Hindlimb muscle (tissue), 1 donor: Measurements from ENCODE around the gene NALCN. TPM values are rescaled to one million over a fixed set of nuclear protein-coding genes. Genes with fewer than 3 reads are reported as not detected.

Experiments
- DNase-seq: peaks from one replicate; pipeline ENCODE4 v3.0.0-alpha.2; 2013
- polyA plus RNA-seq: library from polyadenylated mRNA; unstranded; fragments of 120-200 nt; gene quantifications from one replicate; pipeline ENCODE4 v1.2.1, GENCODE V29; 2013; ENCODE audit not compliant: insufficient read length

NALCN gene
- polyA plus RNA-seq, 1 donor = 0.14 TPM

DNA sequence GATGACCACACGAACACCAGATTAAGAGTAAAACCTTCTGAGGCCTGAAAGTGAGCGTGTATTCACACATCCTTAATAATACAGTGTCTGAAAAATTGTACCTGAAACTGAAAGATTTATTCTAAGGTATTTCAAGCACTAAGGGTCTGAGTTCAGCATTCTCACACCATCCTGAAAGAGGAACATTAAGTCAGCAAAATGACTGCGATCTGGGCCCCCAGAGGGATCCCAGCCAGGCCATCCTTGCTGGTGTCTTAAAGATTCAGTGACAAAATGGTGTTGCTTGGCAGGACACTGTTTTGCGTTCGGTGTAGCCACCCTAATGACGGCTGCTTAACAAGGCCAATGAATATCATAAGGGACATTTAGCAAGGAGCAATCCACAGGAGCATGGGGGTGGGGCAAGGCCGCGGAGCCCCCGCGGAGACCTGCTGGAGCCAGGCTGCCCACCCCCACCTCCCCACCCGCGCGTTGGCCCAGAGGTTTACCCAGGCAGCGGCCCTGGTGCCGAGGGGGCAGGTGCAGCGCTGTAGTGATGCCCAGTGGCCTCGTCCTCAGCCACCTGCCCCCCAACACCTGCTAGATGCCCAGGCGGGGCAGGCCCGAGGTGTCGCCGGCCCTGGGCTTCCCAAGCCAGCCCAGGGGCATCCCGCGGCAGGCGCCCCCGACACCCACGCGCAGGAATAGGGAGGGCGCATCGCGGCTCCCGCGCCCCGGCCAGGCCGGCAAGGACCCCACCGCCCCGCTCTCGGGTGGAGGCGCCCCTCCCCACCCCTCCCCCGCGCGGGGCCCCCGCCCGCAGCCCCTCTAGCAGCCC lies 742 bp downstream of the NALCN start:
- DNase-seq = no peak

DNA sequence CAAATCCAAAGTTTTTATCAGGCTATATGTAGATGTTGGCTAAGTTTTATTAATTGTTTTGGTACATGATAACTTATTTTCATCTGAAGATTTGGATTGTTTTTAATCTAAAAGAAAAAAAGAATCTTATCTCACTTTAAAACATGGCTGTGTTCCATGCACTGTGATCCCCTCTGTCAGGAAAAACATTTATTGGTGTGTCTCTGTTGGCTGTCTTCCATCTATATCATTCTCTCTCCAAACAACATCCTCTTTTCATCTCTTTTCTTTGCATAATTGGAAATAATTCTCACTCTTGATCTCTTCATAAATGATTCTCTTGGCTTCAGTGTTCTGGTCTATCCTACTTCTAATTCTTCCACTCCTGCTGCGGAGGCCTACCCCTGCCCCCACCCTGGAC lies 4.2 kb downstream of the NALCN start:
- DNase-seq = no peak

DNA sequence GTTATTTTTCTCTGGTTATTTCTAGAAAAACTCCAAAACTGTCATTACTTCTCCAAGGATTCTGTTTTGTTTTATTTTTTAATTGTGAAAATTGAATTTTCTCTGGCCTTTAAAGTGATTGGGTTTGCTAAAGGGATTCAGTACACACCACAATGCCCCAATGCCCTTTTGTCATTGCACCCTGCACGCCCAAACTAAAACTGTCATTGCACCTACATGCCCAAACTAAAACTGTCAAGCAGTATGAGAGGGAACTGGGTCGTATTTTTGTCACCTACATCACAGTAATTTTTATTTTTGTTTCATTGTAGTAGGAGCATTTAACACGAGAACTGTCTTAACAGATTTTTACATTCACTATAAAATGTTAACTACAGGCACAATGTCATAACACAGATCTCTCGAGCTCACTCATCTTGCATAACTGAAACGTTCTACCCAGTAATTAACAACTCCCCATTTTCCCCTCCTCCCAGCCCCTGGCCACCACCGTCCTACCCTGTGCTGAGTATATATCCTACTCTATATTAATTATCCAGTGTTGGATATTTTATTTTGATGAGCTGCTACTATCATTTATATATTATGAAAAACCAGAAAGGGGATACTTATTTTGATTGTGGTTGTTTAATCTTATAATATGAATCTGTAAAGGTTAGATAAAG lies 7.2 kb downstream of the NALCN start:
- DNase-seq = no peak

DNA sequence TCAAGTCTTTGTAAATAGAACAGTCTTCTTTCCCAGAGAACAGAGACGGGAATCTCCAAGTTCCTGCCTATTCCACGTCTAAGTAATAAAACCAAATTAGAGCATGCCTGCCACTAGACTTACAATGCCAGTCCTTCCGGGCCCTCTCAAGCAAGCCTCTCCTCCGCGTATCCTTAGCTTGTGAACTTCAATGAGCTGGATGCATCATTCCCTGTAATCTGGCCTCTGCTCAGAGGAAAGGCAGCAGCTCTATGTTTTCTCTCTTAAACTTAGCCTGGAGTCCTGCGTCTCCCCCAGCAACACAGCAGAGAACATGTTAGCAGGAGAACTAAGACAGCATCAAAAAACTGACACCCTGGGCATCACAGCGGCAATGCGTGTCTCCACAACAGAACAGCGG lies 8.2 kb downstream of the NALCN start:
- no peak for DNase-seq

DNA sequence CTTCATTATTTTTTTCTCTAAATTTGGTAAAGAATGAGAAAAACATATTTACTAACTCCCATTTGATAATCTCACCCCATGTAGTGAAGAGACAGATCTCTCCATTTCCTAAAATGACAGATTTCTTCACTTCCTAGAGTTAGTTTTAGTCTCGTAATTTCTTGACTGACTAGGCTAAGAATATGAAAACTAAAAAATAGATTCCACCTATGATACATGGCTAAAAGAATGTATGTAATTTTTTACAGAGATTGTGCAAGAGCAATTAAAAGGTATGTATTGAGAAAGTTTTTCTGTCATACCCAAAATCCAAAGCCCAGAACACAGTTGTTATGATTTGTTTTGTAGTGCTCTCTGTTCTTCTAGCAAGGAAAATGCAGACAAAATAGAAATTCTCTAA lies 9.5 kb downstream of the NALCN start:
- DNase-seq = no peak

DNA sequence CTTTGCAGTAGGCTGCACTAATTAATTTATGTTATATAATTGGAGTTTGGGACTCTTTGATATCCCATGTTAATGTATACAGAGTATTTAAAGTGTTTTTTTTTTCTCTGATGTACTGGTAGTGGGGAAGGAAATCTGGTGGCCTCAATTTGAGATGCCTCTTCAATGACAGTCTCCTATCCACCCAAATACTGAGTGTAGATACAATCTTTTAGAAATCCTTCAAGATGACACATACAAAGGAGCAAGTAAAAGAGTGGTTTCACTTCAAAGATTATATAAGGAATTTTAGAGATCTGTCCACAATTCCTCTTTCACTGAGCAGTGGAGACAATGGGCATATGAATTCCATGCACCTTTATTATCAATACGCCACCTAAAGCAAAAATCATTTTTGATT lies 15.1 kb downstream of the NALCN start:
- DNase-seq = no peak

DNA sequence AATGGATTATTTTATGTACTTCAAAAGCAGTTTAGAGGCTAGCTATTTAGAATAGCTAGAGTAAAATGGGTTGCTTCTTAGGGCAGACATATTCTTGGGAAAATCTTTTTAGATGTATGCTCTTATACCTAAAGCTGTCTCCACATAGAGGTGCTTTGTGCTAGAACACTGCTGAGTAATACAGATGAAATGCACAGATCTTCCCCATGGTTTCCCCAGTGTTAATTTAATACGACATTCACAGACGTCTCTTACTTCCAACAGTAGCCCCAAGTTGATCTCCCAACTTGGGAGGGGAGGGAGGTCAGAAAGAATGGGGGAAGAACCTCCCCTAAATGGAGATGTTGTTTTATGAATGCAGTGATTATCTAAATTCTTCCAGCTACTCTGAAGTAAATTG lies 16.9 kb downstream of the NALCN start:
- DNase-seq = no peak

DNA sequence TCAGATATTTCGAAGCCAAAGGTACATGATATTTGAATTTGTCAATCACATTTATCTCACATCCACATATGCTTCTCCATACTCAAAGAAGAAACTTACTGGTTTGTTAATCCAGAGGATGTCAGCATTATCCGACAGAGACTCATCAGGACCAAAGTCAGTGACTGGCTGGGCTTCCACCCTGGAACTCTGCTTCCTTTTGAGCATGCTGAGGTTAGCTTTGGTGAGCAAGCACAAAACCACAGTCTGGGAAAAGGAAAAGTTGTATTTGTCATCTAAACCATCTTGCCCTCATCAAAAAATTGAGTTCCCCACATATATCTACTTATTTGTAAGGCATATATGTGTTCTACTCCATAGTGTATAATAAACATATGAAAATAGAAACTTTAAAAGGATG lies 17.4 kb downstream of the NALCN start:
- no peak for DNase-seq

DNA sequence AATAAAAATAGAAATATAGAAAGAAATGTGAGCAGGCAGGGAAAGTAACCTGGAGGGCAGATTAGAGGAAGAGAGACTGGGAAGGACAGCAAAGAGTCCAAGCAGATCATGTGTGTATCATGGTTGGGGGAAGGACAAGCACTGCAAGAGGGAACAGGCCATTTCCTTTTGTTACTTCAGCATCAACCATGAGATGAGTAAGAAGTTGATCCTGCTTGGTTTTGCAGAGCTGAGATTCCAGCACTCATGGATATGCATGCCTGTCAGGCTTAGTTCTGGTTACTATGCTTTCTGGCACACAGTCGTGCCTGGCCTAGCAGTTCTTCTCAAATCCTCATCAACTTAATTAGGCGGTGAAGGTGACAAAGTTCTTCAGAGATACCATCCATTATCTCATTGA lies 18.1 kb downstream of the NALCN start:
- DNase-seq = no peak

DNA sequence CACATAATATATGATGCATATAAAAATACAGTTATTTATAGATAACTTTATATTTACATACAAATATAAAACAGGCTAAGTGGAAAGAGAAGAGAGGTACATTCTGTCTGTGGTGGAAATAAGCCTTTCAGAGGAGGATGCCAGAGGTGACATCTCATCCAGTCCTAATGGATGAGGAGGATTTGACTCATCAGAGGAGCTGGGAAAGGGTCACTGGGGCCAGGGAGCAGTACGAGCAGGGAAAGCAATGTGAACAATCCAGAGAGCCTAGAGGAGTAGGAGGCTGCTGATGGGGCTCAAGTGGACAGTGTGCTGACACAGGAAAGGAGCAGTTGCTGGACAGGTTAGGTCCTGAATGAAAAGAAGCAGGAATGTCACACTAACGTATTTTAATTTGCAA lies 18.6 kb downstream of the NALCN start:
- DNase-seq = no peak

DNA sequence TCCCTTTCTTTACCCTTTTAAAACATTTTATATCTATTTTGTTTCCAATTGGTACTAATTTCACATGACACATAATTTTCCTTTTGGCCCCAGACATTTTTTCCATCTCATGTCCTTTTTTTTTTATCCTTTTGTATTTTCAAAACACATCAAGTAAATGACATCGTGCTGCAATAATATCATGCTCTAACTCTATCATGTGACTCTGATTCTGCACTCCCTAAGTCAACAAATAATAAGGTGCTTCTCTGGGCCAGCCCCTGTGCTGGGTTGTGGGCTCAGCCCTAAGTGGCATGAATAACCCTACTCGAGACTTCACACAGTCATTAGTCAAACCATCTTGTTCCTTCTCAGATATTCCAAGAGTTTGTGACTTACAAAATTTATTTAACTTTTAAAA lies 21.7 kb downstream of the NALCN start:
- DNase-seq = no peak

DNA sequence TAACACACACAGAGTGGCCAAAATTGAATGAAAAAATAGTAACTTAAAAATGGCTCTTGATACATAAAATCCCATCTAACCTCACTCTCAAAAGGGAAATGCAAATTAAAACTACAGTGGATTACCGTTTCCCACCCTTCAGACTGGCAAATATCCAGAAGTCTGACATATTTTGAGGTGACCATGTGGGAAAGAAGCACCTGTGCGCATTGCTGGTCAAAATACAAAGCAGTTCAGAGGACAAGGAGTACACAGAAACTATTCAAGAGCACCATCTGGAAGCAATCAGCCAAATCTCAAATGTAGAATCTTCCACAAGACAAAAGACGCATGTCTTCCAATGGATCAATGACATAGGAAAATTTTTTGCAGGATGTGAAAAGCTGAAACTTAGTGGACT lies 23.2 kb downstream of the NALCN start:
- no peak for DNase-seq

DNA sequence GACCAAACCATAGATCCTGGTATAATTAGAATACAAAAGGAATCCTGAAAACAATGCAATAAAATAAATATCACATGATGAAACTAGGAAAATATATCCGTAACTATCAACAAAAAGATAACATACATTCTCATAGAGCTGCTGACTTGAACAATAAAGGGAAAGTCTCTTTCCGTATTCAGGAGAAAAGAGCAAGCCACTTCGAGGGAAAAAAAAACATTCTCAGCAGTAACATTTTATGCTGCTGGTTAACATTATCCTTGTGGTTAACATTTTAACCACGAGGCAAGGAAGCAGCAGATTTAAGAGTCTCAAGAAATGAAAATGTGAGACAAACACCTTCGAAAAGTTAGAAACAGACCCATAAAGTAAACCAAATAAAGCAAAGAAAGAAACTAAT lies 25.8 kb downstream of the NALCN start:
- no peak for DNase-seq

DNA sequence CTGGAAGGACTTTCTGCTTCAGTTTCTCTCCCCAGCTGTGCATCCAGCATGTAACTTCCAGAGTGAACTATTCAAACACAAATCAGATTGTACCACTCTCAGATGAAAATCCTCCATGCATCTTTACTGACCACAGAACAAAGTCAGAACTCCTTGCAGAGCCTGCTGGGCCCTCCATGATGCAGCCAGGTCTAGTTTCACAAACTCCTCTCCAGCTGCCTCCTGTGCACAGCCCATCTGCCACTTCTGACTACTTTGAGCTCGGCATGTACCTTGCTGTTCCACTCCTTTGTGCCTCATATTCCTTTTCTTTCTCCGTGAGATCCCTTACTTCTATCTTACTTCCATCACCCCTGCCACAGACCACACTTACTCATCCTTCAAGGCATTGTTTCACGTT lies 31.4 kb downstream of the NALCN start:
- DNase-seq = no peak

DNA sequence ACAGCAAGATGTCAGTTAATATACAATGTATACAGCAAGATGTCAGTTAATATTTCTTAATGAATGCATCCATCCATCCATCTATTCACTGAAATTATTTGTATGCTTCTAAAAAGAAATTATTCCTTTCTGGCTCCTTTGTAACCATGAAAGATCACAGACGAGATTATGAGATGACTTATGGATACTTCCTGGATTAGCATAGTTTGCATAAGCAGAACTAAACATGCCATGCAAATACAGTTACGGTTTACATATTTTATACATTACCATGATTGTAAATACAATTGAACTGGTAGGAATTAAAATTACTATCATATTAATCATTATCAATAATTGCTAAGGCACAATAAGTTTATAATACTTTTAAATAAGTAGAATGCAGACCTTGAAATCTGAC lies 32.7 kb downstream of the NALCN start:
- DNase-seq = no peak

DNA sequence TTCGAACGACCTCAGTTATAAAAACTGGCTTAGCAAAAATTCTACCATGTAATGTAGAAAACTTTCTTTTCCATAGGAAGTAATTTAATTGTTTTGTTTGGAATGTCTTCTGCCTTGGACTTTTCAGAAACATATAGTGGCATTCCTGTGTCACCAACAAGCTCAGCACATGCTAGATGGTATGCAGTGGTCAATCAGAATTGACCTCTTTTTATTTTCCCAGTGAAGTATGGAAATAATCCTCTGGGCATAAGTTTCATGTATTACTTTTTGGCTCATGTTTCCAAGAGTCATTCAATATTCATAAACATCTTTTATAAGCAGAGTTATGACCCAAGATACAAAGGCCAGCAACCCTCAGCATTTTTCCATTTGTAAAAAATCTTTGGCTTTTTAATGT lies 33.6 kb downstream of the NALCN start:
- no peak for DNase-seq

DNA sequence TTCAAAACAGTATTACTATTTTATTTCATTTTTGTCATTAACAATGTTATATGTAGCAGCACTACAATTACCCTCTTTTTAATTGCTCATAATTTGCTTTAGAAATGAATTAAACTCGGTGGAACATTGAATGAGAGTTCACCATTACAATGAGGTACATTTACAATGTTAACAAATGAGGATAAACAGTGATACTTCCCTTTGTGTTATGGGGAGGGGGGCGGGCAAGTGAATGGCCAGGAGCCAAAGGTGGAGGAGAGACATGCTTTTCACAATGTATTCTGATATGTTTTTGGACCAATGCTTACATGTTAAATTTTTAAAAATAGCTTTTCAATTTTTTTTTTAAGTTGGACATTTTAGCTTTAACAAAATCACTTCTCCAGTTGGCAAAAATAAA lies 34.2 kb downstream of the NALCN start:
- DNase-seq = no peak

DNA sequence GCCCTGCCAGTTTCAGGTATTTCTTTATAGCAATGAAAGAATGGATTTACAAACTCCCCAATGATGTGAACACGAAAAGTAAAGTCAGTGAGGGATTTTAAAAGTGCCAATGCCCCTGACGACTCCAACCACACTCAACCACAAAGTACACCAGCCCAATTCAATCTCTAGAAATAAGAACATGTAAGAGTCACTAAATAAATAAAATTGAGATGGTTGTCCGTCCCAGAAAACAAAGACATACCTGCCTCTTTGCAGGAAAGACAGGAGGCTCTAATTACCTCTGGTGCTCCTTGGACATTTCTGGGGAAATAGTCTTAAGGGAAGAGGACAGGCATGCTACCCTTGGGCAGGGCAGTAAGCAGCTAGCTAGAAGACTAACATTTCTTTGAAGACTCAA lies 55.8 kb downstream of the NALCN start:
- DNase-seq = no peak

DNA sequence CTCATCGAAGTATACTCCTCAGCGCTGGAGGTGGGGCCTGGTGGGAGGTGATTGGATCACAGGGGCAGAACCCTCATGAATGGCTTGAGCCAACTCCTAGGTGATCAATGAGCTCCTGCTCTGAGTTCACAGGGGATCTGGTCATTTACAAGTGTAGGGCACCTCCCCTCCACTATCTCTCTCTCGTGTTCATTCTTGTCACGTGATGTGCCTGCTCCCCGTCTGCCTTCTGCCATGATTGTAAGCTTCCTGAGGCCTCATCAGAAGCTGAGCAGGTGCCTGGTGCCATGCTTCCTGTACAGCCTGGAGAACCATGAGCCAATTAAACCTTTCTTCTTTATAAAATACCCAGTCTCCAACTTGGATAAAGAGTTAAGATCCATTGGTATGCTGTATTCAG lies 61.4 kb downstream of the NALCN start:
- DNase-seq = no peak

DNA sequence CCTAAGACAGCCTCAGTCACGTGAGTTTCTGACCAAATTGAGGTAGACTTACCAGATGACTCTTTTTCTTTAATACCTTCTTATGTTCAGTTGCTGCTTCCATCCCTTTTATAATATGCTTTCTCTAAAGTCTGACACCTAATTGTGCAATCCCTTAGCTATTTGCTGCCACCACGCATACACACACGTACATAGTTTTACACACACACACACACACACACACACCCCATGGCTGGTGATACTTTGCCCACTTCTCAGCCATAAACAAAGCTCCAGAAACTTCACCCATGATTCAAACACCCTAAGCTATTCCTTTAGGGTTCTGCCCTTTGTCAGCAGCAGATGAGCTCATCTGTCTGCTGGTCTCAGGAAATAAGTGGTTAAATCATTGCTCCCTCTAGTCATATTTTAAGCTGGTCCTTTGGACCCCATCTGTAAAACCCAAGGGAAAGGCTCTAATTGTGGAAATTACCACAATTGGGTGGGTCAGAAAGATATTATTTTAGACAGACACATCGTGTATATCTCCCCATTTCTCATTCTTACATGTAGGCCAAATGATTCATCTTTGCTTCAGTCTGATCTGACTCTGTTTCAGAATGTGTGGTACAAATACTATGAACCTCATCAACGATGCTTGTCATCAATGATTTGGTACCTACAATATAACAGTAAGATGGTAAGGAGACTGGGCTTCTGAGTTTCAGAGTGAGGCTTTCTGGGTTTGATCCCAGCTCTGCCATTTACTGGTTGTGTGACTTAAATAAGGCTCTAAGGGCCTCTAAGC lies 69.2 kb downstream of the NALCN start:
- DNase-seq = no peak

DNA sequence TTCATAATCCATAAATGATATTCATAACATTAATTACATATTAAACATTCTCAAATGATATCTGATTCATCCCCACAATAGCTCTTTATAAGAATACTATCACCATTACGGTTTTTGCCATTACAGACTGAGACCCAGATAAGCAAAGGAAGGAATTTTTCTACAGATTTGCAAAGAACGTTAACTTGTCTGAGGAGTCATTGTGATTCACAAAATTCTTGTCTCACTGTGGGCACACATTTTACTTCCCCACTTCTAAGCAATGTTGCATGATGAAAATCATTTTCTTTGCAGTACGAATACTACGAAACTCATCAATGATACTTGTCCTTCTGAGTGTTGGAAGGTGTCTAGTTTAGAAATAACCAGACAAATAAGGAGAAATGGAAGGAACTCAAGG lies 70.1 kb downstream of the NALCN start:
- no peak for DNase-seq

DNA sequence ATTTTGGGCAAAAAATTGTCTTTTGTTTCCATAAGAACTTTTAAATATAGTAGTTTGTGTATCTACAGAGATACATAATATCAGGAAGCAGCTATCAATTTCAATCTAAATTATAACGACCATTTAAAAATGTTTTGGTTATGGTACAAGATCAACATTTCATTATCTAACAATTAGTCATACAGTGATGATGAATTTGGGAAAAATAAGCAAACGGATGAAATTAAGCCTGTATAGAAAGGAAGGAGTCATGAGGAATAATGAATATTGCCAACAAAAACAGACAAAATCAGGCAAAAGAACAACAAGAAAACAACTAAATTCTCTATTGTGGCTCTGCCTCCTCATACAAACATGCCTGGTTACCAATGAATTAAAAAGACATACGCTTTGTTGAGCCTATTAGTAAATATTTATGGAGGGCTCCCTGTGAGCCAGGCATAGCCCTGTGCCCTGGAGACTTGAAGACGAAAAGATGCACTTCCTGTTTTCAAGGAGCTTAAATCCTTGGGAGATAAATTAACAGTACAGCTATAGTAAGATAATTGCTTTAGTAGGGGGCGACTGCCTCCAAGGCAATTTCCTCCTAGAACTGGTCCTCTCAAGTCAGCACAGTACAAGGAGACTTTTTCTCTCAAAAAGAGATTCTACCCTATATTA lies 73.0 kb downstream of the NALCN start:
- no peak for DNase-seq

DNA sequence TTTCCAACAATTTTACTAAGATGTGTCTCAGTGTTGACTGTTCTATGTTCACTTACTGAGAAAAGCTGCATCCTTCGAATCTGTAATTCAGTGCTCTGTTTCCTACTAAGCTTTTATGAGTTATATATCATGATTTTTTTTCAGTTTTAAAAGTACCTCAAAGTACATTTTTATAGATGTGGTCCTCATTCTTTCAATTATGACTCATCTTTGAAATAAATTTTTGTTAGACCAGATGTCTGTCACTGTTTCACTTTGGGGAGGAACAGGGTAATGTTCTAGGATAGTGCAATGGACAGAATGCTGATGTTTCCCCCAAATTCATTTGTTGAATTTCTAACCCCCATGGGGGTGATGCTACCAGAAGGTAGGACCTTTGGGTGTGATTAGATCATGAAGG lies 74.8 kb downstream of the NALCN start:
- no peak for DNase-seq
